Large intestine (tissue), 3 donors: ENCODE measurements around the gene ZNF674. TPM values are rescaled to one million over a fixed set of nuclear protein-coding genes. Genes with fewer than 3 reads are reported as not detected.
"Not testable (repeated sequence)": the region's sequence is repeated elsewhere in the genome, so short reads cannot be mapped to it uniquely, and the experiment has no call there.

Experiments used
- DNase-seq, 2 donors: peaks; one replicate each; pipeline versions ENCODE4 v3.0.0 to v3.0.0-alpha.2; 2013
- H3K27ac ChIP-seq: one replicate; pipeline ENCODE4 v1.5.1; 2013; ENCODE audit warnings: low read length
- H3K27me3 ChIP-seq: 2 replicates; pipeline ENCODE4 v1.6.1; 2013; ENCODE audit warnings: low read length; ENCODE audit not compliant: control insufficient read depth, insufficient read depth
- H3K36me3 ChIP-seq: 2 replicates; pipeline ENCODE4 v1.6.1; 2013; ENCODE audit warnings: low read length; ENCODE audit not compliant: control insufficient read depth, insufficient read depth
- H3K4me1 ChIP-seq: one replicate; pipeline ENCODE4 v1.6.1; 2013; ENCODE audit warnings: low read length; ENCODE audit not compliant: control insufficient read depth, insufficient read depth
- H3K4me3 ChIP-seq: one replicate; pipeline ENCODE4 v1.5.1; 2013; ENCODE audit warnings: low read length
- H3K9me3 ChIP-seq: one replicate; pipeline ENCODE4 v1.6.1; 2013; ENCODE audit warnings: mild to moderate bottlenecking, low read depth, low read length, moderate library complexity; ENCODE audit not compliant: control insufficient read depth
- WGBS: methylation state at CpG from one replicate; pipeline ENCODE4 v1.1.5; 2013; ENCODE audit warnings: low lambda C conversion rate; ENCODE audit not compliant: insufficient coverage; 5-methylcytosine and 5-hydroxymethylcytosine counted together
- polyA plus RNA-seq: library from polyadenylated mRNA; unstranded; fragments of 120-200 nt; gene quantifications from one replicate; pipeline ENCODE4 v1.2.1, GENCODE V29; 2013

ZNF674 gene
- polyA plus RNA-seq, 1 donor = 3.9 TPM

GRCh38 chrX:46478634-46479033 is 66.6 kb downstream of the ZNF674 start:
- not testable (repeated sequence) for H3K9me3 ChIP-seq, H3K27ac ChIP-seq, H3K27me3 ChIP-seq, H3K4me1 ChIP-seq, DNase-seq, H3K36me3 ChIP-seq, H3K4me3 ChIP-seq
- WGBS = 100% methylated on average over 1 of the region's 2 CpGs

GRCh38 chrX:46477435-46477834 is 67.8 kb downstream of the ZNF674 start:
- Histone ChIP-seq H3K27me3 (no peaks in the 10 kb centered on the region), H3K36me3 (peaks cover 2% of the 10 kb centered on the region), H3K9me3 (no peaks in the 10 kb centered on the region), H3K4me3 (no peak overlapping the region), H3K27ac (no peak overlapping the region), H3K4me1 (no peaks in the 10 kb centered on the region)
- DNase-seq = no peak
- WGBS = no CpG with 5 or more reads among the region's 2 CpGs

- DNase-seq = no peak
- Histone ChIP-seq H3K27me3 (no peaks in the 10 kb centered on the region), H3K4me3 (no peak overlapping the region), H3K36me3 (peaks cover 10% of the 10 kb centered on the region), H3K4me1 (no peaks in the 10 kb centered on the region), H3K9me3 (no peaks in the 10 kb centered on the region), H3K27ac (no peak overlapping the region)
- no CpG with 5 or more reads among the region's 1 CpG for WGBS
These were observed 80.0 kb downstream of the ZNF674 start for GRCh38 chrX:46465203-46465602.

GRCh38 chrX:46463682-46464081 is 81.5 kb downstream of the ZNF674 start:
- Histone ChIP-seq H3K27ac (no peak overlapping the region), H3K4me3 (no peak overlapping the region), H3K27me3 (no peaks in the 10 kb centered on the region), H3K4me1 (no peaks in the 10 kb centered on the region), H3K9me3 (no peaks in the 10 kb centered on the region), H3K36me3 (peaks cover 10% of the 10 kb centered on the region)
- WGBS = 80% methylated on average over 1 of the region's 3 CpGs
- no peak for DNase-seq

GRCh38 chrX:46461660-46462191 is 83.5 kb downstream of the ZNF674 start:
- no peak for DNase-seq
- Histone ChIP-seq H3K27ac (no peak overlapping the region), H3K36me3 (peaks cover 9% of the 10 kb centered on the region), H3K4me3 (no peak overlapping the region), H3K9me3 (no peaks in the 10 kb centered on the region), H3K4me1 (no peaks in the 10 kb centered on the region), H3K27me3 (no peaks in the 10 kb centered on the region)
- WGBS = no CpG with 5 or more reads among the region's 2 CpGs

- not testable (repeated sequence) for H3K27me3 ChIP-seq, H3K36me3 ChIP-seq, H3K4me3 ChIP-seq, DNase-seq, H3K27ac ChIP-seq, H3K4me1 ChIP-seq, H3K9me3 ChIP-seq
- WGBS = no CpG with 5 or more reads among the region's 8 CpGs
These were observed 84.2 kb downstream of the ZNF674 start for GRCh38 chrX:46460801-46461659.

GRCh38 chrX:46459603-46460002 is 85.6 kb downstream of the ZNF674 start:
- DNase-seq = peak in 1 of 2 donors; percentile 8
- peaks cover 10% of the 10 kb centered on the region for H3K36me3 ChIP-seq
- H3K4me1 ChIP-seq = no peaks in the 10 kb centered on the region
- H3K27ac ChIP-seq = no peak overlapping the region
- no peaks in the 10 kb centered on the region for H3K27me3 ChIP-seq
- H3K9me3 ChIP-seq = no peaks in the 10 kb centered on the region
- WGBS = no CpG with 5 or more reads among the region's 3 CpGs
- H3K4me3 ChIP-seq = no peak overlapping the region

- no CpG with 5 or more reads among the region's 3 CpGs for WGBS
- H3K9me3 ChIP-seq = no peaks in the 10 kb centered on the region
- peaks cover 2% of the 10 kb centered on the region for H3K36me3 ChIP-seq
- no peaks in the 10 kb centered on the region for H3K4me1 ChIP-seq
- H3K27me3 ChIP-seq = no peaks in the 10 kb centered on the region
- DNase-seq = no peak
- no peak overlapping the region for H3K4me3 ChIP-seq
- no peak overlapping the region for H3K27ac ChIP-seq
These were observed 88.9 kb downstream of the ZNF674 start for GRCh38 chrX:46456125-46456922.
